Measurements from ENCODE around the gene ATP6V1B1.

Gene ATP6V1B1

GRCh38 chr2:70888923-70889715 is 46.6 kb upstream of the ATP6V1B1 start:
- no peak for TF ChIP-seq CTCF (IDR thresholded peaks at IDR 0.05; ENCODE audit: insufficient read depth, low read length, missing control alignments)
- H3K4me3 ChIP-seq (ENCODE audit: low read depth, low read length): peak overlapping the region; percentile 3; the same call in 1 of the 2 replicates
- CTCF ChIA-PET: interaction anchor here (0.9 to 1.9 kb wide), 4 partner anchors 9 to 59 kb away, joined by 4 to 7 read pairs (median 5); no protein-coding TSS in a partner anchor
- DNase-seq (ENCODE audit: low read depth, low spot score): no peak
- POLR2A ChIA-PET: no interaction called here

GRCh38 chr2:70889716-70890037 is 46.0 kb upstream of the ATP6V1B1 start:
- CTCF ChIA-PET: interaction anchor here (0.9 to 1.9 kb wide), 4 partner anchors 9 to 32 kb away, joined by 4 to 7 read pairs (median 4); no protein-coding TSS in a partner anchor
- DNase-seq (ENCODE audit: low read depth, low spot score): no peak
- TF ChIP-seq CTCF (IDR thresholded peaks at IDR 0.05; ENCODE audit: insufficient read depth, low read length, missing control alignments): no peak
- H3K4me3 ChIP-seq (ENCODE audit: low read depth, low read length): no peak overlapping the region
- POLR2A ChIA-PET: no interaction called here

- CTCF ChIA-PET: interaction anchor here (1.5 kb wide), 1 partner anchor 31 kb away, joined by 4 read pairs; no protein-coding TSS in a partner anchor
- no peak overlapping the region for H3K4me3 ChIP-seq (ENCODE audit: low read depth, low read length)
- TF ChIP-seq CTCF (IDR thresholded peaks at IDR 0.05; ENCODE audit: insufficient read depth, low read length, missing control alignments): no peak
- DNase-seq (ENCODE audit: low read depth, low spot score): no peak
- POLR2A ChIA-PET: no interaction called here
Observed at GRCh38 chr2:70890469-70891065, 45.1 kb upstream of the ATP6V1B1 start.

GRCh38 chr2:70891572-70892357 is 43.9 kb upstream of the ATP6V1B1 start:
- TF ChIP-seq CTCF (IDR thresholded peaks at IDR 0.05; ENCODE audit: insufficient read depth, low read length, missing control alignments): no peak
- no peak overlapping the region for H3K4me3 ChIP-seq (ENCODE audit: low read depth, low read length)
- ChIA-PET CTCF (interaction anchor here (0.7 to 2.2 kb wide), 5 partner anchors 12 to 30 kb away, joined by 3 to 8 read pairs (median 4); no protein-coding TSS in a partner anchor), POLR2A (no interaction called here)
- no peak for DNase-seq (ENCODE audit: low read depth, low spot score)

GRCh38 chr2:70892750-70893149 is 43.0 kb upstream of the ATP6V1B1 start:
- CTCF ChIA-PET: interaction anchor here (0.7 to 2.2 kb wide), 9 partner anchors 13 to 73 kb away, joined by 3 to 8 read pairs (median 3); no protein-coding TSS in a partner anchor
- H3K4me3 ChIP-seq (ENCODE audit: low read depth, low read length): no peak overlapping the region
- no peak for TF ChIP-seq CTCF (IDR thresholded peaks at IDR 0.05; ENCODE audit: insufficient read depth, low read length, missing control alignments)
- POLR2A ChIA-PET: no interaction called here
- DNase-seq (ENCODE audit: low read depth, low spot score): no peak

Measured in AG04449 (cell line).